IPS-NIHi11 (cell line): ENCODE data around the gene FCGR3A.
"Not testable (repeated sequence)": the region's sequence is repeated elsewhere in the genome, so short reads cannot be mapped to it uniquely, and the experiment has no call there.

ENCODE experiments used
- DNase-seq: peaks from one replicate; pipeline ENCODE4 v3.0.0; 2012; ENCODE audit warnings: mixed read lengths, low spot score

FCGR3A gene

DNA sequence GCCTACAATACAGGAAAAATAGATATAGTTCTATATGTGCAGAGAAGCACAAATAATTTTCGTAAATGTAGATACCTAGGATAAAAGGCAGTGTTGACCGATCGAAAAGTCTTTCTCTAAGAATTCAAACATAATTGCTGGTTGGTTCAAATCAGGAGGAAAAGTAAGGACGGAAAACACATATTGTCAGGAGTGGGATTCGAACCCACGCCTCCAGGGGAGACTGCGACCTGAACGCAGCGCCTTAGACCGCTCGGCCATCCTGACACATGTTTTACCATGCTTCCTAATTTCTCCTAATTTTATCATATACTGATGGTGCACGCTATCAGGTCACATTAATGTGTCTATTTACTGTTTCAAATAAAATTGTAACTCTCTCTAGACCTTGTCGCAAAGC is 19.5 kb downstream of the FCGR3A start:
- not testable (repeated sequence) for DNase-seq

DNA sequence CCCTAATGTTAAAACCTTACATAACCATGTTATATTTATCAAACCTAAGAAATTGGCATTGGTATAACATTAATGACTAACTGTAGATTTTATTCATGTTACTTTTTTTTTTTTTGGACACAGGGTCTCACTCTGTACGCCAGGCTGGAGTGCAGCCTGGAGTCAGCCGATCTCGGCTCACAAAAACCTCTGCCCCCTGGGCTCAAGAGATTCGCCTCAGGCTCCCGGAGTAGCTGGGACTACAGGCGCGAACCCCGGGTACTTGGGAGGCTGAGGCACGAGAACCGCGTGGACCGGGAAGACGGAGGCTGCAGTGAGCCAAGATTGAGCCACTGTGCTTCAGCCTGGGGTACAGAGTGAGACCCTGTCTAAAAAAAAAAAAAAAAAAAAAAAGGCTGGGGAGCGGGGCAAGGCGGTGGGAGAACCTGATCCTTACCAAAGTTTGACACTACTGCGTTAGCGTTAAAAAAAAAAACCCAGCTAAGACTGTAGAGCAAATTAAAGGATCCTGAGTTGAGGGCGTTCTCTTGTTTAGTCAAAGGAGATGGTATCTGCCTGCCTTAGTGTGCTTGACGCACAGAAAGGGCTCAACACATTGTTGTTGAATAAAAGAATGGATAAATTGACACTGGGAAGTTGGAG is 20.0 kb downstream of the FCGR3A start:
- DNase-seq = not testable (repeated sequence)

DNA sequence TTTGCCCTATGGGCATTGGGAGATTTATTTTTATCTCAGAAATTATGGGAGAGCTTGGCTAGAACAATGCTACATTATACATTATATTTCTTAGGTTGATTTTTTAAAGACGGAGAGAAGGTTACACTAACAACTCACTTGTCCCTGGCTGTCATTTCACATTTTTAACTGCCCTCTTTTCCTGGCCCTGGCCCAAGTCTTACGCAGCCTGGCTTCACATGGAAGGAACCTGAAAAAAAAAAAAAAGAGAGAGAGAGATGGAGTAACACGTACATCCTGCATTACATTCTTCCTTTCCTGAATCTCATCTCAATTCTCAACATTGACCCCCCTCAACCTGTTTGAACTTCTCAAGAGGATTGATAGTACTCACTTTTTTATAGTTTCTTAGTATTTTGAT is 21.1 kb downstream of the FCGR3A start:
- not testable (repeated sequence) for DNase-seq

DNA sequence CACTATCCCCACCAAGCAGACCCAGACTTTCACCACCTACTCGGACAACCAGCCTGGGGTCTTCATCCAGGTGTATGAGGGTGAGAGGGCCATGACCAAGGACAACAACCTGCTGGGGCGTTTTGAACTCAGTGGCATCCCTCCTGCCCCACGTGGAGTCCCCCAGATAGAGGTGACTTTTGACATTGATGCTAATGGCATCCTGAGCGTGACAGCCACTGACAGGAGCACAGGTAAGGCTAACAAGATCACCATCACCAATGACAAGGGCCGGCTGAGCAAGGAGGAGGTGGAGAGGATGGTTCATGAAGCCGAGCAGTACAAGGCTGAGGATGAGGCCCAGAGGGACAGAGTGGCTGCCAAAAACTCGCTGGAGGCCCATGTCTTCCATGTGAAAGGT is 23.7 kb downstream of the FCGR3A start:
- DNase-seq = not testable (repeated sequence)

DNA sequence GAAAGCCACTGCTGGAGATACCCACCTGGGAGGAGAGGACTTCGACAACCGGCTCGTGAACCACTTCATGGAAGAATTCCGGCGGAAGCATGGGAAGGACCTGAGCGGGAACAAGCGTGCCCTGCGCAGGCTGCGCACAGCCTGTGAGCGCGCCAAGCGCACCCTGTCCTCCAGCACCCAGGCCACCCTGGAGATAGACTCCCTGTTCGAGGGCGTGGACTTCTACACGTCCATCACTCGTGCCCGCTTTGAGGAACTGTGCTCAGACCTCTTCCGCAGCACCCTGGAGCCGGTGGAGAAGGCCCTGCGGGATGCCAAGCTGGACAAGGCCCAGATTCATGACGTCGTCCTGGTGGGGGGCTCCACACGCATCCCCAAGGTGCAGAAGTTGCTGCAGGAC is 24.3 kb downstream of the FCGR3A start:
- not testable (repeated sequence) for DNase-seq

DNA sequence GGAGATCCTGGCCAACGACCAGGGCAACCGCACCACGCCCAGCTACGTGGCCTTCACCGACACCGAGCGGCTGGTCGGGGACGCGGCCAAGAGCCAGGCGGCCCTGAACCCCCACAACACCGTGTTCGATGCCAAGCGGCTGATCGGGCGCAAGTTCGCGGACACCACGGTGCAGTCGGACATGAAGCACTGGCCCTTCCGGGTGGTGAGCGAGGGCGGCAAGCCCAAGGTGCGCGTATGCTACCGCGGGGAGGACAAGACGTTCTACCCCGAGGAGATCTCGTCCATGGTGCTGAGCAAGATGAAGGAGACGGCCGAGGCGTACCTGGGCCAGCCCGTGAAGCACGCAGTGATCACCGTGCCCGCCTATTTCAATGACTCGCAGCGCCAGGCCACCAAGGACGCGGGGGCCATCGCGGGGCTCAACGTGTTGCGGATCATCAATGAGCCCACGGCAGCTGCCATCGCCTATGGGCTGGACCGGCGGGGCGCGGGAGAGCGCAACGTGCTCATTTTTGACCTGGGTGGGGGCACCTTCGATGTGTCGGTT is 24.8 kb downstream of the FCGR3A start:
- DNase-seq = not testable (repeated sequence)

DNA sequence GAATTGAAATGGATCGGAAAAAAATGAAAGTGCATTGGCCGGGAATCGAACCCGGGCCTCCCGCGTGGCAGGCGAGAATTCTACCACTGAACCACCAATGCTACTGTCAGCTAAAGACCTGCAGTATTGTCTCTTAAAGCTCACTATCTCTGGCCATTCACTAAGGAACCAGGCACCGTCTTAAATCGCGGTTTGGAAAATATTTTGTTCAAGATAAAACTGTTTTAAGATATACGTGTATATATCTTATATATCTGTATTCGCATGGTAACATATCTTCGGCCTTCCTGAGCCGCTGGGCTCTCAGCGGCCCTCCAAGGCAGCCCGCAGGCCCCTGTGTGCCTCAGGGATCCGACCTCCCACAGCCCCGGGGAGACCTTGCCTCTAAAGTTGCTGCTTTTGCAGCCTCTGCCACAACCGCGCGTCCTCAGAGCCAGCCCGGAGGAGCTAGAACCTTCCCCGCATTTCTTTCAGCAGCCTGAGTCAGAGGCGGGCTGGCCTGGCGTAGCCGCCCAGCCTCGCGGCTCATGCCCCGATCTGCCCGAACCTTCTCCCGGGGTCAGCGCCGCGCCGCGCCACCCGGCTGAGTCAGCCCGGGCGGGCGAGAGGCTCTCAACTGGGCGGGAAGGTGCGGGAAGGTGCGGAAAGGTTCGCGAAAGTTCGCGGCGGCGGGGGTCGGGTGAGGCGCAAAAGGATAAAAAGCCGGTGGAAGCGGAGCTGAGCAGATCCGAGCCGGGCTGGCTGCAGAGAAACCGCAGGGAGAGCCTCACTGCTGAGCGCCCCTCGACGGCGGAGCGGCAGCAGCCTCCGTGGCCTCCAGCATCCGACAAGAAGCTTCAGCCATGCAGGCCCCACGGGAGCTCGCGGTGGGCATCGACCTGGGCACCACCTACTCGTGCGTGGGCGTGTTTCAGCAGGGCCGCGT is 25.5 kb downstream of the FCGR3A start, which contains the start of gene HSPA6:
Gene HSPA6, plus strand, starts transcription at position 724 of the 925 bp plus-strand sequence. Its CDS starts 119 bp downstream, at position 843.
- peak; percentile 69 for DNase-seq

DNA sequence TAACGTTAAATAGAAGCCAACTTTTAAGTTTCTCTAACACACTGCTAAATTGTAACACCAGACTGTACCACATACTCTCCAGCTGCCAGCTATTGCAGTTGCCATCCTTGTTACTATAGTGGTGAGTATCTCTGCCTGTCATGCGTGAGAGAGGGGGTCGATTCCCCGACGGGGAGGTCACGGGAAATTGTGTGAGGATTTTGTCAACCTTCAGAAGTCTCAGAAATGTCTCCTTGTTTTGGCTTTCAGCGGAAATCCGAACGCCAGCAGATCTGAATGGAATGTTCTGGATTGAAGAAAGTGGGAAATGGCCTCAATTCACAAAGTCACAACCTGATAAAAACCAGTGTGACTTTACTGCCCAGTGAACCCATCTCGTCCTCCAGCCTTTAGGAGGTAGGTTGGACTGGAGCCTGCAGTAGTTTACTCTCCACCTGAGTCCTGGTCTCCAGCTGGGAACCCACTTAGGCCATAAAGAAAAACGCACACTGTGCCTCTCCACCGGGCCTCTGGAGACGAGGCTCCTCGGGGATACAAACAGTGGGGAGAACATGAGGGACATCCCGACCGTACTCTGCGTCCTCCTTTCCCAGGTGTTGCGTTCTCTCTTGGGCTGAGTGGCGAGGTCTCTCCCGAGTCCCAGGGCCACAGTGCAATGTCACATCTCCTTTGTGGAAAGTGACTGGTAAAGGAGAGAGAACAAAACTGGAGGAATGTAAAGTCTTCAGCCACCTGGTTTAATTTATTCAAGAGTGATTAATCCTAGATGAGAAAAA is 26.4 kb downstream of the FCGR3A start:
- DNase-seq = not testable (repeated sequence)

DNA sequence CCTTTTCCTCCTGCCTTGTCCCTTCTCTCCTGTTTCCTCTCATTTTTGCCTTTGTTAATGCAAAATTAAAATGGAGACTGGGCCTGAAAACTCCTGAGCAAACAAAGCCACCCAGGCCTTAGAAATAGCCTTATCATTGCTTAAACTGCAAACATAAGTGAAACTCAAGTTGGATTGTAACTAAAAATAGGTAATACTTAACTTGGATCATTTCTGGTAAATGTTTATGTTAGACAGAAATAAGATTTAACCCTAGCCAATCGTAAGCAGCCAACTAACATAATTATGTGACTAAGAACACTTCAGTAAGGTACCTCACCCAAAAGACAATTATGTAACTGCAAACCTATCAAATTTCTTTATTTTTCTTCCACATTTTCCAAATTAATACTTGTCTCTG is 35.7 kb downstream of the FCGR3A start:
- DNase-seq = not testable (repeated sequence)

DNA sequence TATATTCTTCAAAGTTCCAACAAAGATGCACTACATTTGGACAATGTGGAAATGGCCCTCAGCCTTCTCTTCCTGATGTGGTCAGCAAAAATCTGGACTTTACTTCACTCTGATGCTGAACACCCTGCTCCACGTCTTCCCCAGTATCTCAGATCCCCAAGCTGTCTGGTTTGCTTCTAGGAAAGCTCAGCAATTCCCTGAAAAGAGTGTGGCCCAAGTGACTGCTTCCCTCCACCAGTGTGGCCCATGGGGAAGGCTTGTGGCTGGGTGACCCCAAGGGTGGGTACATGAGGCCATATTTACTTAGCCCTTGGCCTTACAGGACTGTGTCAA is 36.2 kb downstream of the FCGR3A start:
- not testable (repeated sequence) for DNase-seq

DNA sequence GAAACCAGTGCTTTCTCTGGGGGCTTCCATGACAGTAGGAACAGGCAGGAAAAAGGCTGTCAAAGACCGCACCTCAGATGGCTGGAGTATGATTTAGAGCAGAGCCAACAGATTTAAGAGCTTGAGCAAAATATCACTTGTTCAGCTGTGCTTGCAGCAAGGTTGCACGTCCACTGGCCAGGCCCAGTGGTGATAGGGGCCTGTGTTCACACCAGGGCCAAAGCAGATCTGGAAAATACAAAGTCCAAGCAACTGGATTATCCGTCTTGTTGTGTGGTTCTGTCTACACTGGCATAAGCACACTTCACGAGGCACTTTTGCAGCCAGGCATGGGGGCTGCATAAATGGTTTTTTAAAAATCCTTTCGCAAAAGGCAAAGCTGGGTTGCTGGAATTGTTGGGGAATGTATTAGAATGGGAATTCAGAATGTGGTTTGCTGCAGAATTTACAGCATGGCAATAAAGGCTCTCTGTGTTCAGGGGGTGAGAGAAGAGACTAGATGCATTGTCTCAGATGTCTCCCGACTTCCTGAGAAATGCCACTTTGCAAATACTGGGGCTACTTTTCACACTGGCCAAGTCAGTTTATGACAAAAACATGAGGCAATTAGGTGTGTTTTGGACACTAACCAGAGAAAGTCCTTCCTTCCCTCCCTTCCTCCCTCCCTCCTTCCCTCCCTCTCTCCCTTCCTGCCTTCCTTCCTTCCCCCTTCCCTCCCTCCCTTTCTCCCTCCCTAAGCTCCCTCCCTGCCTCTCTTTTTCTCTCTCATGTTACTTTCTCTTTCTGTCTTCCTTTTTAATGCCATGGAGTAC is 36.8 kb downstream of the FCGR3A start:
- not testable (repeated sequence) for DNase-seq

DNA sequence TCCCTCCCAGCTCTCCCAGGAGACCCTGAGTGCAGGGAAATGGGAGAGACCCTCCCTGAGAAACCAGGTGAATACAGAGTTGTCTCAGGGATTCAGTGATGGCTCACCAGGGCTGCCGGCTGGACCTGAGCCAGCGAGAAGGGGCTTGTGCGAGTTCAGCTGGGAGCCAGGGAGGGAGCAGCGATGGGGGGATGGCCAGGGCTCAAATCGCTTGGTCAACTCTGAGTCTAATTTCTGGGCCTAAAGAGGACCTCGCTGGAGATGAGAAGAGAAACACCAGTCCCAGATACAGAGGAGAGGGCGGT is 37.9 kb downstream of the FCGR3A start:
- DNase-seq = no peak

DNA sequence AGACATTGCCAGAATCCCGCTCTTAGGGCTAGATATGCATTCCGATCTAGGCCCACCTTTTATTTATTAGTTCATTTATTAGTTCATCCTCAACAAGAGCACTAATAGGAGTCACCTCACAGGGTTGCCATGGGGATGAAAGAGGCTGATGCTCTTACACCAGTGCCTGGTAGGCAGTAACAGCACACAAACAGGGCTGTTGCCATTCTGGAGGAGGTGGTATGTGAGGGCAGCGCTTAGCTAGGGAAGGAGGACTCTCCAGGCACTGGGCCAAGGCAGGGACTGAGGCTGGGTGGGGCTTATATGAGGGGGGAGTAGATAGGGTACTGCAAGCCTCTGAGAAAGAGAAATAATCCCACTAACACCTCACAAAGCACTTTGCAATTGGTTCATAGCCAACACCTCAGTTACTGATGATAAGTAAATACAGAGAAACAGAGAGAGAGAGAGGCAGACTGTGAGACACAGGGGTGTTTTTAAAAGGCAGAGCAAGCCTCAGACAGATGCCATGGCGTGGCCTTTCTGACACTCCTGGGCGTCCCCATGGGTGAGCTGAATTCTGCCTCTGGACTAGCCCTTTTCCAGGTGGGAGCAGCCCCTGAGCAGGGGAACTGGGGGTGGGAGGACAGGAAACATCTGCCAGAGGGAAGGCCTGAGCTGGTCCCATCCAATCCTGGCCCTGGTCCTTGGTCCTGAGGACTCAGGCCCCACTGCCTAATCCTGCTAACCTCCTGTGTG is 38.4 kb downstream of the FCGR3A start:
- DNase-seq = no peak

DNA sequence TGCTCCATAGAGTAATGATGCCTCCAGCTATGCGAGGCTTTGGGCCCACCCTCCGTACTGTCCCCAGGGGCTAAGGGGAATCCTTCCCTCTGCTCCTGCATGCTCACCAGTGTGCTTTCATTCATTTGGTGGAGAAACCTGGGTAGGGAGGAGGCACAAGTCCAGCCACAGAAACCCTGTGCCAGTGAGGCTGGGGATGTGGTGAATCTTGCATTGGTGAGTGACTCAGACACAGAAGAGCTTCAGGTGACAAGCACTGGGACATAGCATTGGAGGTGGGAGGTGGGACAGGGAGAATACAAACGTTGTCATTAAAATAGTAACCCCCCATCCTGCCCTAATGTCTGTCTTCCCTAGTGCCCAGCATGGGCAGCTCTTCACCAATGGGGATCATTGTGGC is 39.1 kb downstream of the FCGR3A start:
- no peak for DNase-seq

DNA sequence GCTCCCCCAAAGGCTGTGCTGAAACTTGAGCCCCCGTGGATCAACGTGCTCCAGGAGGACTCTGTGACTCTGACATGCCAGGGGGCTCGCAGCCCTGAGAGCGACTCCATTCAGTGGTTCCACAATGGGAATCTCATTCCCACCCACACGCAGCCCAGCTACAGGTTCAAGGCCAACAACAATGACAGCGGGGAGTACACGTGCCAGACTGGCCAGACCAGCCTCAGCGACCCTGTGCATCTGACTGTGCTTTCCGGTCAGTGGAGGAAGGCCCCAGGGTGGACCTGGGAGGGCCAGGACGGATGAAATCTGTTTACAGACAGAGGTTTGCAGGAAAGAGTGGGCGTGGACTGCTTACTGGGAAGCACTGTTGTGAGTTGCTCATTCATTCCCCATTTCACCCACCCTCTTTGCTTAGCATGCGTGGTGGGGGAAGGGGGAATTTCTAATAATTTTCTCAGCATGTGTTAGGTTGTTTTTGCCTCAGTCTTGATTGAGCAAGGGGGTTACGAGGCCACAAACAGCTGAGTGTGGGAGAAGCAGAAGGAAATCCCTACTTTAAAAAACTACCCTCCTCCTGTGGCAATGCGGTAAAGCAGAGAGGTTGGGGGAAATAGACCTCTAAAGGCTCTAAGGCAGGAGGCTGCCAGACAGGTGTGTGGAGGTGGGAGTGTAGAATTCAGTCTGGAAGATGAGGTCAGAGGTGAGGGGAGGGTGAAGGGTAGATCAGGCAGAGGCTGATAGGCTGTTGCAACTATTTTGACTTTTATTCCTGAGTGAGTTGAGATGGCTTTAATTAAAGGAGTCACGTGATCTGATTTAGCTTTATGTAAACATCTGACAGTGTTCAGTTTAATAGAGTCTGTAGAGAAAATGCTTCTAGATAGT is 43.0 kb downstream of the FCGR3A start:
- peak; percentile 15 for DNase-seq

DNA sequence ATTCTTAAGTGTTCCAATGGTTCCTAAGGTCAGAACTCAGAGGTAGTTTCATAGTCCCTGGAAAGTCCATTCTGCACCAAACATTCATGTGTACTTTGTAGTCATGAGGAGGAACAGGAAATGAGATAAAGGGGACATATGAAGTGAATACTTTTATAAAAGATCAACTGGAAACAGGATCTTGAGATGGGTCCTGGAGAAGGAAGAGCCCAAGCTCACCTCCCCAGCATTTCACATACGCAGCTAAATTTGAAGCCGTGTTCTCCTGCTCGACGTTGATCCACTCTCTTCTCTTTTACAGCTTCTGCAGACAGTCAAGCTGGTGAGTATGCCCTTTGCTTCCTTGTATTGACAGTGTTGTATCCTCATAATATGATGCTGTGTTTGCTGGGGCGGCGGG is 43.9 kb downstream of the FCGR3A start:
- DNase-seq = no peak

DNA sequence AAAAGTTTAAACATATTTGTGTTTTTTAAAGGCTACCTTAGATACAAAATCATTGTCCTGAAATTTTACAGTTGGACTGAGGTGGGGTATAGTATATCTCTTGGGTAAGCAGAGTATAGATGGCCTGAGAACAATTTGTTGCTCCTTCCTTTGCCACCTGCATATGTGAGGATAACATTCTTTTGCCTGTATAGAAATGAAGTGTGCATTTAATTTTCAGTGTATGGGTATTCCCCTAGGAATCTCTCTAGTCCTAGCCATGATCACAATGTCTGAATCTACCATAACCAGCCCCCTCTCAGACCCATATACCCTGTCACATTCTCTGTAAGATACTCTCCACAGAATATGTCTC is 46.2 kb downstream of the FCGR3A start:
- DNase-seq = no peak

DNA sequence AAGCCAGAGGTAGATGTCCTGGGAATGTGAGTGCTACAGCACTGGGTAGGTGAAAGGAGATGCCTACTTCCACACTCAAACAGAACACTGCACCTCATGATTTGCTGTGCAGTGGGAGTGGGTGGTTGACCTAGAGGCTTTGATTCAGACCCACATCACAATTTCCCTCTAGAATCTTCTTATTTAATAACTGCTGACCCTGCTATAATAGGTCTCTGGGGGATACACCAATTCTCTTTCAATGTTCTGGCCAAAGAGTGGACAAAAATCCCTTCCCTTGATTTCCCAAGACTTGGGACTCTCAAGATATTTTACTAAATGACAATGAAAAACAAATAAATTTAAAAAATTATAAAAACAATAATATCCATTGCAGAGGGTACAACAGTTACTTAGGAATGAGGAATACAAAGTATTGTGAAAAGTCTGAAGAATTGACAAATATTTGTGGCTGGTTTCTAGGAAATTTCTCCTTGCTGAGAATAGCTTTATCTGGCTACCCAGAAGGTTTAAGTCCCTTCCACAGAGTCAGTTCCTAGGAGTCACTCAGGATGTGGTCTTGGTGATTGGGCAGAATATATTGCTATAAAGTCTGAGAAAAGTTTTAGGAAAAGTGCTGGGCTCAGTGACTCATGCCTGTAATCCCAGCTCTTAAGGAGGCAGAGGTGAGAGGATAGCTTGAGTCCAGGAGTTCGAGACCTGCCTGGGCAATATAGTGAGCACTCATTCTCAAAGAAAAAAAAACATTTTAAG is 46.8 kb downstream of the FCGR3A start:
- no peak for DNase-seq

DNA sequence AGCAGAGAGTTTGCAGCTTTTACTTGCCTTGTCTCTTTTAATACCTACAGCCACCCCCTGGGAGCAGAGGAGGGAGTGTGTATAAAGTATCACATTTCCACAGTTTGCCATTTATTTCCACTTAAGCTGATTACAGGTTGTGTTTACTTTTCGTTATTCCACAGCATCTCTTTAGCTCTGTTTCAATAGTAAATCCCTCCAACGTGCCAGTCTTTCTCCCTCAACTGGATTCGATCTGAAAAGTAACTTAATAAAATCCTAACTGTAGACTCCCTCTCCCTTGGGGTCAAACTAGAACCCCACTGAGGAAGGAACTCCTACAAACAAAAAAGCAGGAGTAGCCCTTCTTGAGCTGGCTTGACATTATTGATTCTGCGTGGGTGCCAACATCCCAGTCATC is 47.4 kb downstream of the FCGR3A start:
- no peak for DNase-seq
